GM23338 (cell line): Measurements from ENCODE around the gene ABCA4. TPM values are rescaled to one million over a fixed set of nuclear protein-coding genes. Genes with fewer than 3 reads are reported as not detected.

Experiments
- CTCF ChIP-seq, 2 experiments: fragments of 200-600 bp in 1 of 2; sonication (generic) in 1 of 2; conservative IDR thresholded peaks; 2 replicates each; pipeline versions ENCODE4 v1.5.1 to v1.6.1; 2016 to 2017; ENCODE audit warnings: antibody characterized with exemption in 2 of 2, low read depth in 2 of 2, mild to moderate bottlenecking in 2 of 2, moderate library complexity in 1 of 2
- EZH2 ChIP-seq: fragments of 200-600 bp; sonication (generic); IDR thresholded peaks from one replicate; pipeline ENCODE4 v1.8.0; 2017; ENCODE audit warnings: antibody characterized with exemption, mild to moderate bottlenecking, low read depth; ENCODE audit not compliant: unreplicated experiment
- NANOG ChIP-seq: IDR thresholded peaks from 2 replicates; pipeline ENCODE4 v1.6.1; 2016; ENCODE audit warnings: antibody characterized with exemption, borderline replicate concordance
- POLR2AphosphoS5 ChIP-seq: IDR thresholded peaks from 2 replicates; pipeline ENCODE4 v1.6.1; 2016; ENCODE audit warnings: antibody characterized with exemption, low read depth
- REST ChIP-seq: IDR thresholded peaks from one replicate; pipeline ENCODE4 v1.6.1; 2018; ENCODE audit warnings: antibody characterized with exemption; ENCODE audit not compliant: unreplicated experiment
- STAT1 ChIP-seq: IDR thresholded peaks from one replicate; pipeline ENCODE4 v1.6.1; 2016; ENCODE audit warnings: antibody characterized with exemption; ENCODE audit not compliant: unreplicated experiment
- ZNF331 ChIP-seq: fragments of 250-450 bp; sonication (Bioruptor Pico); IDR thresholded peaks from 2 replicates; pipeline ENCODE4 v1.5.0; 2020; ENCODE audit warnings: low read depth, mild to moderate bottlenecking, moderate library complexity
- ZNF462 ChIP-seq: fragments of 250-450 bp; sonication (Bioruptor Pico); IDR thresholded peaks from 2 replicates; pipeline ENCODE4 v1.5.0; 2020; ENCODE audit warnings: mild to moderate bottlenecking, moderate library complexity
- polyA plus RNA-seq: library from polyadenylated mRNA; unstranded; fragments of >200 nt; fragmentation: Nextera tagmentation; extraction: Ambion mirVana; gene quantifications from 2 replicates; pipeline ENCODE4 v1.2.1, GENCODE V29; 2016
- total RNA-seq: library from RNA; depleted of rRNA; stranded (reverse); fragments of >200 nt; shearing (Covaris generic); gene quantifications from 2 replicates; pipeline ENCODE4 v1.2.3, GENCODE V29; 2014

The ABCA4 gene
- total and polyA plus RNA-seq, 2 experiments from 2014 or later = not detected

- TF ChIP-seq ZNF462 (CRISPR knock-in tag) = no peak
- TF ChIP-seq POLR2AphosphoS5 = no peak
- TF ChIP-seq CTCF (conservative IDR thresholded peaks at IDR 0.05; ENCODE audit: low read depth in 2 of 2) = no peak
- no peak for TF ChIP-seq REST
- TF ChIP-seq ZNF331 (CRISPR knock-in tag) = no peak
- TF ChIP-seq STAT1 = no peak
- no peak for TF ChIP-seq NANOG
- no peak for TF ChIP-seq EZH2
These were observed 130.9 kb downstream of the ABCA4 start (continued) for GRCh38 chr1:93990010-93990409.
